Loucy (cell line): ENCODE data around the gene CLDN9.
A peak's percentile ranks its signal among the peaks of the same experiment; 100 is the strongest.

Experiments
- H2AFZ ChIP-seq: fragments of 200-600 bp; sonication (generic); 2 replicates; pipeline ENCODE4 v1.6.0; 2016; ENCODE audit warnings: antibody characterized with exemption, mild to moderate bottlenecking, low read length, moderate library complexity
- H3F3A ChIP-seq: fragments of 200-600 bp; 2 replicates; pipeline ENCODE4 v1.6.0; 2016; ENCODE audit warnings: antibody characterized with exemption, low read depth, mild to moderate bottlenecking
- H3K27me3 ChIP-seq: fragments of 200-600 bp; sonication (generic); 2 replicates; pipeline ENCODE4 v1.6.1; 2014; ENCODE audit warnings: low read length, mild to moderate bottlenecking; ENCODE audit not compliant: insufficient read depth, poor library complexity, severe bottlenecking
- H3K36me3 ChIP-seq: fragments of 200-600 bp; sonication (generic); 2 replicates; pipeline ENCODE4 v1.6.1; 2016; ENCODE audit warnings: low read length; ENCODE audit not compliant: insufficient read depth
- H3K4me1 ChIP-seq: fragments of 200-600 bp; sonication (generic); 2 replicates; pipeline ENCODE4 v1.5.1; 2014; ENCODE audit warnings: low read length, mild to moderate bottlenecking; ENCODE audit not compliant: insufficient read depth, poor library complexity, severe bottlenecking
- H3K4me2 ChIP-seq: fragments of 200-600 bp; sonication (generic); 2 replicates; pipeline ENCODE4 v1.6.0; 2014; ENCODE audit warnings: antibody characterized with exemption, low read length, low read depth, mild to moderate bottlenecking; ENCODE audit not compliant: poor library complexity, severe bottlenecking
- H3K4me3 ChIP-seq: fragments of 200-600 bp; sonication (generic); 2 replicates; pipeline ENCODE4 v1.5.1; 2014; ENCODE audit warnings: low read length, mild to moderate bottlenecking, mixed read lengths; ENCODE audit not compliant: poor library complexity, severe bottlenecking
- H3K79me2 ChIP-seq: fragments of 200-600 bp; sonication (generic); 2 replicates; pipeline ENCODE4 v1.6.1; 2014; ENCODE audit warnings: low read length; ENCODE audit not compliant: insufficient read depth
- H3K9ac ChIP-seq: fragments of 200-600 bp; sonication (generic); 2 replicates; pipeline ENCODE4 v1.6.0; 2014; ENCODE audit warnings: mild to moderate bottlenecking, low read depth, low read length, moderate library complexity; ENCODE audit not compliant: poor library complexity, severe bottlenecking
- H3K9me2 ChIP-seq: fragments of 200-600 bp; sonication (generic); replicated peaks from 2 replicates; pipeline ENCODE4 v1.6.1; 2016; ENCODE audit warnings: low read depth, low read length, mixed read lengths
- H3K9me3 ChIP-seq: fragments of 200-600 bp; sonication (generic); 2 replicates; pipeline ENCODE4 v1.6.1; 2014; ENCODE audit warnings: mild to moderate bottlenecking, antibody characterized with exemption, low read length, low read depth; ENCODE audit not compliant: insufficient read depth
- H4K20me1 ChIP-seq: fragments of 200-600 bp; sonication (generic); 2 replicates; pipeline ENCODE4 v1.6.0; 2014; ENCODE audit warnings: antibody characterized with exemption, low read length, mild to moderate bottlenecking; ENCODE audit not compliant: insufficient read depth, poor library complexity, severe bottlenecking
- CTCF ChIP-seq: fragments of 200-600 bp; sonication (generic); conservative IDR thresholded peaks from 2 replicates; pipeline ENCODE4 v1.5.1; 2014; ENCODE audit warnings: mild to moderate bottlenecking, antibody characterized with exemption, low read length
- EZH2phosphoT487 ChIP-seq: fragments of 200-600 bp; IDR thresholded peaks from 2 replicates; pipeline ENCODE4 v1.6.1; 2018; ENCODE audit warnings: antibody characterized with exemption, mild to moderate bottlenecking, moderate library complexity, borderline replicate concordance

Gene CLDN9

GRCh38 chr16:3015865-3016521, 3.3 kb downstream of the CLDN9 start:
- peaks cover 4% of the 10 kb centered on the region for H4K20me1 ChIP-seq
- H3K36me3 ChIP-seq, result no peaks in the 10 kb centered on the region
- H3K4me1 ChIP-seq, result no peaks in the 10 kb centered on the region
- no peaks in the 10 kb centered on the region for H3K9me3 ChIP-seq
- H3F3A ChIP-seq, result no peaks in the 10 kb centered on the region
- no peak overlapping the region for H2AFZ ChIP-seq
- H3K79me2 ChIP-seq, result peaks cover 7% of the 10 kb centered on the region
- no peak overlapping the region for H3K4me3 ChIP-seq
- H3K9me2 ChIP-seq, result no peaks in the 10 kb centered on the region
- no peak overlapping the region for H3K9ac ChIP-seq
- no peaks in the 10 kb centered on the region for H3K27me3 ChIP-seq
- H3K4me2 ChIP-seq, result no peak overlapping the region
- TF ChIP-seq CTCF, result no peak

- H3K4me2 ChIP-seq, result no peak overlapping the region
- no peaks in the 10 kb centered on the region for H3K27me3 ChIP-seq
- no peak overlapping the region for H3K9ac ChIP-seq
- H3K9me2 ChIP-seq, result no peaks in the 10 kb centered on the region
- H3K4me3 ChIP-seq, result no peak overlapping the region
- H3K36me3 ChIP-seq, result no peaks in the 10 kb centered on the region
- H2AFZ ChIP-seq, result no peak overlapping the region
- peaks cover 9% of the 10 kb centered on the region for H4K20me1 ChIP-seq
- peaks cover 9% of the 10 kb centered on the region for H3K4me1 ChIP-seq
- no peaks in the 10 kb centered on the region for H3K9me3 ChIP-seq
- TF ChIP-seq CTCF (no peak), EZH2phosphoT487 (no peak)
- H3F3A ChIP-seq, result no peaks in the 10 kb centered on the region
- peaks cover 20% of the 10 kb centered on the region for H3K79me2 ChIP-seq
Measured at GRCh38 chr16:3017344-3017743, 4.6 kb downstream of the CLDN9 start.

DNA sequence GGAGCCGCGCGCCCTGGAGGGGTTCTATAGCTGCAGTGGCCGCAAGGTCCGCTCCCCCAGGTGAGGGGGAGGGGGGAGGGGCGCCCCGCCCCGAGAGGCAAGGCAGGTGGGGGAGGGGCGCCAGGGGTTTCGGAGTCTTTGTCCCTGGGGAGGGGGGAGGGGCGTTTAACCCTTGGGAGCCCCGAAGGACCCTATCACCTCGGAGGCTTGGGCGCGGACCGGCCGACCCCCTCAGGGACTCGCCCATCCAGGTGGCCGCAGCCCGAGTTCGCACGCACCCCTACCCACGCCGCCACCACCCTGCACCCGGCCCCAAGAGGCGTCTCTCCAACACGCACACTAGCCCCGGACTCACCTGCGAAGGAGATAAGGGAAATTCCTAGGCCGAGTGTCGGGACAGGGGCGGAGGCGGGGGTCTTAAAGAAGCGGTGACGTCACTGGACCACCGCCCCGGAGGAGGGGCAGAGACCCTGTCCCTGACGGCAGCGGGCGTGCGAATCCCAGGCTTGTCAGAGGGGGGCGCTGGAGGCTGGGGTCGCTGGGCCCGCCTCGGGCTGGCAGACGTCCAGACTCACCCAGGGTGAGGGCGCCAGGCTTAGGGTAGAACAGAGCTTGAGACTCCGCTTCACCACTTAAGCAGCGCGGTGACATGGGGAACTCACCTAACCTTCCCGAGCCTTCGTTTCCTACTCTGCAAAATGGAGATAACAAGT, 5.2 kb downstream of the CLDN9 start, which contains the start of gene CLDN6:
CLDN6 (minus strand) TSS at position 390 of the 713 bp plus-strand sequence. CDS start 2,162 bp downstream, outside the sequence.
- no peaks in the 10 kb centered on the region for H3K9me3 ChIP-seq
- no peak within 1 kb of the TSS for H2AFZ ChIP-seq
- H4K20me1 ChIP-seq, result peaks cover 12% of the 10 kb centered on the region
- H3K27me3 ChIP-seq, result no peaks in the 10 kb centered on the region
- H3K4me1 ChIP-seq, result peaks cover 15% of the 10 kb centered on the region
- H3K9ac ChIP-seq, result no peak within 1 kb of the TSS
- H3K79me2 ChIP-seq, result peaks cover 25% of the 10 kb centered on the region
- H3K4me3 ChIP-seq, result no peak within 1 kb of the TSS
- TF ChIP-seq CTCF (peak; percentile 23; the same call in 1 of the 2 replicates), EZH2phosphoT487 (no peak)
- H3K4me2 ChIP-seq, result no peak within 1 kb of the TSS
- no peaks in the 10 kb centered on the region for H3F3A ChIP-seq
- no peaks in the 10 kb centered on the region for H3K36me3 ChIP-seq
- H3K9me2 ChIP-seq, result no peaks in the 10 kb centered on the region
